ENCODE measurements around the gene SLC27A3. TPM values are rescaled to one million over a fixed set of nuclear protein-coding genes. Genes with fewer than 3 reads are reported as not detected.
A peak's percentile ranks its signal among the peaks of the same experiment; 100 is the strongest.

SLC27A3 gene
- total and polyA plus RNA-seq, 11 donors = 7.9 to 37.1 (median 11.0) TPM

GRCh38 chr1:153730468-153730988 lies 44.7 kb upstream of the SLC27A3 start:
- intact Hi-C loops (cut with DNase I) = loop anchor here in 1 of 10 donors (2.0 kb wide), 1 partner anchor 60 kb away; the partner anchor contains the start of gene ILF2
- H3K4me1 ChIP-seq = peaks cover 0 to 52% (median 27%) of the 10 kb centered on the region in 12 donors
- WGBS, 4 donors = 48 to 57% (median 52%) methylated on average over 5 of the region's 5 CpGs

GRCh38 chr1:153733970-153734369 lies 41.2 kb upstream of the SLC27A3 start:
- Histone ChIP-seq H3K27me3 (no peaks in the 10 kb centered on the region), H3K27ac (peak overlapping the region in 4 of 12 donors; percentile 11 to 75 (median 30)), H3K4me1 (peaks cover 0 to 45% (median 25%) of the 10 kb centered on the region in 12 donors), H3K4me3 (no peak overlapping the region), H3K9me3 (no peaks in the 10 kb centered on the region), H3K36me3 (peaks cover 0 to 20% (median 3%) of the 10 kb centered on the region in 9 donors)
- TF ChIP-seq CTCF (IDR thresholded peaks at IDR 0.05) (no peak), POLR2A (IDR thresholded peaks at IDR 0.05) (no peak)
- DNase-seq = no peak
- intact Hi-C loops (cut with DNase I) = no loop called here
- ATAC-seq = peak in 2 of 4 donors; percentile 43 to 53
- WGBS, 4 donors = 36 to 45% (median 42%) methylated on average over 1 of the region's 1 CpG

More at GRCh38 chr1:153730468-153730988, 44.7 kb upstream of the SLC27A3 start:
- Histone ChIP-seq H3K36me3 (peaks cover 0 to 15% (median 0%) of the 10 kb centered on the region in 9 donors), H3K9me3 (no peaks in the 10 kb centered on the region), H3K4me3 (no peak overlapping the region), H3K27me3 (no peaks in the 10 kb centered on the region), H3K27ac (peak overlapping the region in 10 of 12 donors; percentile 35 to 100 (median 92))
- ATAC-seq = no peak
- TF ChIP-seq POLR2A (IDR thresholded peaks at IDR 0.05) = no peak
- TF ChIP-seq CTCF (IDR thresholded peaks at IDR 0.05) = no peak
- DNase-seq = no peak

- WGBS, 4 donors = 80 to 92% (median 87%) methylated on average over 3 of the region's 3 CpGs
- peaks cover 0 to 40% (median 19%) of the 10 kb centered on the region in 12 donors for H3K4me1 ChIP-seq
- ATAC-seq (peak in 2 of 4 donors; percentile 12 to 26), DNase-seq (no peak)
- H3K4me3 ChIP-seq = no peak overlapping the region
- no peaks in the 10 kb centered on the region for H3K9me3 ChIP-seq
- TF ChIP-seq CTCF (IDR thresholded peaks at IDR 0.05) = no peak
- no peak for TF ChIP-seq POLR2A (IDR thresholded peaks at IDR 0.05)
- H3K36me3 ChIP-seq = peaks cover 0 to 25% (median 7%) of the 10 kb centered on the region in 9 donors
- H3K27ac ChIP-seq = peak overlapping the region in 4 of 12 donors; percentile 11 to 75 (median 30)
- intact Hi-C loops (cut with DNase I) = loop anchor here in 1 of 10 donors (5.0 kb wide), 1 partner anchor 42 kb away; no protein-coding TSS in a partner anchor
- no peaks in the 10 kb centered on the region for H3K27me3 ChIP-seq
Observed at GRCh38 chr1:153734396-153735089, 40.7 kb upstream of the SLC27A3 start.

- Histone ChIP-seq H3K9me3 (no peaks in the 10 kb centered on the region), H3K4me1 (peaks cover 0 to 35% (median 14%) of the 10 kb centered on the region in 12 donors), H3K27me3 (no peaks in the 10 kb centered on the region), H3K36me3 (peaks cover 0 to 30% (median 9%) of the 10 kb centered on the region in 9 donors), H3K4me3 (no peak overlapping the region), H3K27ac (peak overlapping the region in 1 of 12 donors; percentile 75)
- DNase-seq (no peak), ATAC-seq (no peak)
- TF ChIP-seq CTCF (IDR thresholded peaks at IDR 0.05) (no peak), POLR2A (IDR thresholded peaks at IDR 0.05) (no peak)
- intact Hi-C loops (cut with DNase I) = loop anchor here in 1 of 10 donors (5.0 kb wide), 1 partner anchor 43 kb away; no protein-coding TSS in a partner anchor
- WGBS, 4 donors = 94 to 98% (median 94%) methylated on average over 3 of the region's 3 CpGs
Observed at GRCh38 chr1:153735090-153735420, 40.2 kb upstream of the SLC27A3 start.

Data from heart left ventricle (tissue), 16 donors.